GM12875 (cell line): ENCODE results near the gene KLLN.
"Not testable (repeated sequence)": the region's sequence is repeated elsewhere in the genome, so short reads cannot be mapped to it uniquely, and the experiment has no call there.

Experiments used
- H3K4me3 ChIP-seq: one replicate; pipeline ENCODE4 v1.5.1; 2011; ENCODE audit warnings: low read depth, low read length, control low read depth
- TF ChIP-seq, protein P1 (sequence below): IDR thresholded peaks from 2 replicates; pipeline ENCODE4 v1.5.1; 2011; ENCODE audit warnings: low read depth, mild to moderate bottlenecking, control low read depth, inconsistent platforms, low read length, moderate library complexity, borderline replicate concordance; ENCODE audit not compliant: insufficient read depth

KLLN gene

DNA sequence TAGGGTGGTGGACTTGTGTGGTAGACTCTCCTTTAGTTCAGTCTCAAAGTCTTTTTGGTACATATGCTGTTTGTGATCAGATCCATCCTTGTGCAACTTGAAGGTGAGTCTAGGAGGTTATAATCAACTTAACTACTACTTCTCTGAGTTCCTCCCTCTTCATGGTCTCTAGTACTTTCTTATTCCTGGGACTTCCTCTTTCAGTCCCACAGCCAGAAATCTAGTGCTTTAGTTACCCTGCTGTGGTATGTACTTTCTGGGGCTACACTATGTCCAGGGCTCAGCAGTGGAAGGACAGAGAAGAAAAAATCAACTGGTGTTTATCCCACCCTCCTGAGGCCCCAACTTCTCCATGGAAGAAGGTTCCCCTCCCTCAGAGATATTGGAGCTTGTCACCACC, 25.9 kb downstream of the KLLN start:
- H3K4me3 ChIP-seq, result no peak overlapping the region
- TF ChIP-seq, protein P1, sequence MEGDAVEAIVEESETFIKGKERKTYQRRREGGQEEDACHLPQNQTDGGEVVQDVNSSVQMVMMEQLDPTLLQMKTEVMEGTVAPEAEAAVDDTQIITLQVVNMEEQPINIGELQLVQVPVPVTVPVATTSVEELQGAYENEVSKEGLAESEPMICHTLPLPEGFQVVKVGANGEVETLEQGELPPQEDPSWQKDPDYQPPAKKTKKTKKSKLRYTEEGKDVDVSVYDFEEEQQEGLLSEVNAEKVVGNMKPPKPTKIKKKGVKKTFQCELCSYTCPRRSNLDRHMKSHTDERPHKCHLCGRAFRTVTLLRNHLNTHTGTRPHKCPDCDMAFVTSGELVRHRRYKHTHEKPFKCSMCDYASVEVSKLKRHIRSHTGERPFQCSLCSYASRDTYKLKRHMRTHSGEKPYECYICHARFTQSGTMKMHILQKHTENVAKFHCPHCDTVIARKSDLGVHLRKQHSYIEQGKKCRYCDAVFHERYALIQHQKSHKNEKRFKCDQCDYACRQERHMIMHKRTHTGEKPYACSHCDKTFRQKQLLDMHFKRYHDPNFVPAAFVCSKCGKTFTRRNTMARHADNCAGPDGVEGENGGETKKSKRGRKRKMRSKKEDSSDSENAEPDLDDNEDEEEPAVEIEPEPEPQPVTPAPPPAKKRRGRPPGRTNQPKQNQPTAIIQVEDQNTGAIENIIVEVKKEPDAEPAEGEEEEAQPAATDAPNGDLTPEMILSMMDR, result no peak

DNA sequence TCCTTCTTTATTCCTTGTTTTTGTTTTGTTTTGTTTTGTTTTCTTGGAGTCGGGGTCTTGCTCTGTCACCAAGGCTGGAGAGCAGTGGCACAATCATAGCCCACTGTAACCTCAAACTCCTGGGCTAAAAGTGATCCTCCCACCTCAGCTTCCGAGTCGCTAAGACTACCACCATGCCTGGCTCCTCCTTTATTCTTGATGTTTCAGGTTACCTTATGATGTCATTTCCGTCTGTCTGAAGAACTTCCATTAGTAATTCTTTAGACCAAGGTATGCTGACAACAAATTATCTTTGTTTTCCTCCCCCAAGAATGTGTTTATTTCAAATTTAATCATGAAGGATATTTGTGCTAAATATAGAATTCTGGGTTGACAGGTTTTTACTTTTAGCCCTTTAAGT, 27.2 kb downstream of the KLLN start:
- TF ChIP-seq, protein P1, result no peak

DNA sequence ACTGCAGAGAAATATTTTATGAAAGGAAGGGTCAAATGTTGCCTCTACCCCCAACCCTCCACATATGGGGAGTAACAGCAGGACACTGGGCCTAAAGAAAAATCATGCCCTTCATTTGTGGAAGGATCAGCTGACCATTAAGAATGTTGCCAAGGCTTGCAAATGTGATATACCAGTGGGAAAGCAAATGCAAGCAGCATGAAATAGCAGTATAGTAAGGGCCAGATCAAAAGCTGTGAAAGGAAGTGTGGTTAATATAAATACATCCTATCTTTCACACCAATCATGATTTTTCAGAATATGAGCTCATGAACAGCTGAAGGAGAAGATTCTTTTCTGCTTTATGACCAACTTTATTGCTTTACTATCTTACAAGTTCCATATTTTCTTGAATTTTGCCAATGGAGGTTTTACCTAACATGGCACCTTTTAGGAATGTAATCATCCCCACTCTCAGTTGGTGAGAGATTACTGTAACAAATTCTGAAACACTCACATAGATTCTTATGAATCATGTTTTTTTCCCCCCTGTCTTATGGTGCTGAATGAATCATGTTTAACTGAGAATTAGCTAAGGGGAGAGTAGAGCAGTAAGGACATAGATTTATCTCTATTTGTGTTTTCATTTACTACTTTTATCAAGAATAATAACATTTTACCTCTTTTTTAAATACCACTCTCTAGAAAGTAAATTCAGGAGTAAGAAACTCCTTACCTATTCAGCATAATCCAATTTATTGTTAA, 33.2 kb downstream of the KLLN start:
- TF ChIP-seq, protein P1, result no peak
- H3K4me3 ChIP-seq, result no peak overlapping the region

More for the DNA sequence above, 27.2 kb downstream of the KLLN start:
- no peak overlapping the region for H3K4me3 ChIP-seq

- not testable (repeated sequence) for H3K4me3 ChIP-seq
Observed at GRCh38 chr10:87829051-87829450, 34.3 kb downstream of the KLLN start.

DNA sequence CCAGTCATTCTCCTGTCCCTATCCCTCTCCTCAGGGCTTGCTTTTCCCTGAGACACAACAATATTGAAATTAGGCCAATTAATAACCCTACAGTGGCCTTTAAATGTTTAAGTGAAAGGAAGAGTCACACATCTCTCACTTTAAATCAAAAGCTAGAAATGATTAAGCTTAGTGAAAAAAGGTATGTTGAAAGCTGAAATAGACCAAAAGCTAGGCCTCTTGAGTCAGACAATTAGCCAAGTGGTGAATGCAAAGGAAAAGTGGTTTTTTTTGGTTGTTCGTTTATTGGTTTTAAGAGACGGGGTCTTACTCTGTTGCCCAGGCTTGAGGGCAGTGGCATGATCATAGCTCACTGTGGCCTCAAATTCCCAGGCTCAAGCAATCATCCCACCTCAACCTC, 35.7 kb downstream of the KLLN start:
- H3K4me3 ChIP-seq, result no peak overlapping the region
- TF ChIP-seq, protein P1, result no peak

DNA sequence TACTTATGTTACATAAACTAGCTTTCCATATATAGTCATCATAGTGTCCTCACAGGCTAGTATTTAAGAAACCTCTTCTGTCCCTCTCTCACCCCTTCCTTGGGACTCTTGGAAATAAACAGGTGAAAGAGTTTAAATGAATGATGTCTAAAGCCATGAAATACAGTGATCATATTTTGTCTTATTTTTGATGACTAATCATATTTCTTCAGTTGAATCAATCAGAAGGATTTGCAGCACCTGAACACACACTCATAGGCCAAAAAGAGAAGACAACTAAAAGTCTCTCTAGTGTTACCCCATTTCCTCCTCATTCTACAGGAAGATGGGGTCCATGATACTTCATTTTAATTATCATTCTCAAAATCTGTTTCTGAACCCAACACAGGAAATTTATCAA, 36.7 kb downstream of the KLLN start:
- TF ChIP-seq, protein P1, result no peak
- no peak overlapping the region for H3K4me3 ChIP-seq

- H3K4me3 ChIP-seq, result no peak overlapping the region
- TF ChIP-seq, protein P1, result no peak
Observed at GRCh38 chr10:87819289-87819585, 44.1 kb downstream of the KLLN start.
